Naive thymus-derived CD8-positive, alpha-beta T cell (primary cell): ENCODE measurements around the gene CSMD2. TPM values are rescaled to one million over a fixed set of nuclear protein-coding genes. Genes with fewer than 3 reads are reported as not detected.
A peak's percentile ranks its signal among the peaks of the same experiment; 100 is the strongest.

ENCODE experiments used
- ATAC-seq, 2 donors: fragments of 150-1000 bp; cut with Tn5 transposase in 1 of 2; sonication (Bioruptor Pico), chemical (Tn5 transposase) in 1 of 2; 1 replicate in 1 of 2; 2 replicates in 1 of 2; pipeline ENCODE4 v1.10.0; 2021; ENCODE audit warnings: mild to moderate bottlenecking in 2 of 2, moderate library complexity in 2 of 2
- POLR2A ChIA-PET: fragments of 350-600 bp; sonication (Branson Sonifier 250); formaldehyde crosslinking; loops from one replicate; lab custom pipeline; 2021; ENCODE audit warnings: antibody characterized with exemption; lab: Charles Lee
- DNase-seq, 10 donors: peaks; one replicate each; pipeline versions ENCODE4 v3.0.0 to v3.0.0-alpha.2; 2020 to 2022
- H3K27ac Mint-ChIP-seq, 10 donors: one replicate each; pipeline ENCODE4 v1.8.0; 2020 to 2022; ENCODE audit warnings: mild to moderate bottlenecking in 10 of 10, mixed read lengths in 10 of 10, moderate library complexity in 4 of 10, inconsistent platforms in 1 of 10
- H3K27me3 Mint-ChIP-seq, 5 donors: one replicate each; pipeline ENCODE4 v1.8.0; 2021 to 2022; ENCODE audit warnings: mixed read lengths in 5 of 5
- H3K36me3 Mint-ChIP-seq, 3 donors: one replicate each; pipeline ENCODE4 v1.8.0; 2020 to 2022; ENCODE audit warnings: mixed read lengths in 3 of 3, mild to moderate bottlenecking in 2 of 3, inconsistent platforms in 1 of 3
- H3K4me1 Mint-ChIP-seq, 4 donors: one replicate each; pipeline ENCODE4 v1.8.0; 2021 to 2022; ENCODE audit warnings: mixed read lengths in 4 of 4
- H3K4me3 Mint-ChIP-seq, 10 donors: one replicate each; pipeline ENCODE4 v1.8.0; 2020 to 2022; ENCODE audit warnings: mild to moderate bottlenecking in 10 of 10, mixed read lengths in 10 of 10, moderate library complexity in 6 of 10, inconsistent platforms in 1 of 10
- H3K9me3 Mint-ChIP-seq, 9 donors: one replicate each; pipeline ENCODE4 v1.8.0; 2020 to 2022; ENCODE audit warnings: mixed read lengths in 9 of 9, mild to moderate bottlenecking in 3 of 9, inconsistent platforms in 1 of 9, moderate library complexity in 1 of 9
- polyA plus RNA-seq, 3 donors: library from polyadenylated mRNA; unstranded; fragments of 300-500 nt; fragmentation: Illumina TruSeq; gene quantifications; one replicate each; pipeline ENCODE4 v1.2.3, GENCODE V29; 2021
- total RNA-seq, 8 experiments: library from RNA in 2 of 8; stranded (reverse) in 2 of 8; gene quantifications; one replicate each; pipeline ENCODE4 v1.2.3 and lab custom pipeline; 2021 to 2026

Gene CSMD2
- total and polyA plus RNA-seq, 5 experiments from 2014 or later, result not detected

DNA sequence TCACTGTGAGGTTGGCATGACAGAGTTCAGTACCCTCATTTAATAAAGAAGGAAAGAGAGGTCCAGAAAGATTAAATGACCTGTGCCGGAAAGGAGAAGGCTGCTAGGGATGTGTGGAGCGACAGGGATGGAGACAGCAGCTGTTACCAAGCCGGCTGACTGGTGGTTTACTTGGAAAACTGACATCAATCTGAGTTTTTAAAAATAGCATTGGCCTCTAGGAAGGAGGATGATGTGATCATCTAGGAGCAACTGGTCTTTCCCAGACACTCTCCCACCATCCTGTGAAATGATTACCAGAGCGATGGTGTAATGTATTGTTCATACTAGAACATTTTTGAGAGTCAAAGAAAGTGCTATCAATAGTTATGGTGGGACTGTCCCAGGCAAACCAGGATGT lies 538.2 kb downstream of the CSMD2 start:
- DNase-seq (no peak), ATAC-seq (no peak)
- H3K36me3 Mint-ChIP-seq, result no peaks in the 10 kb centered on the region
- H3K4me3 Mint-ChIP-seq, result no peak overlapping the region
- peaks cover 17 to 65% (median 35%) of the 10 kb centered on the region in 5 donors for H3K27me3 Mint-ChIP-seq
- H3K9me3 Mint-ChIP-seq, result no peaks in the 10 kb centered on the region
- no peak overlapping the region for H3K27ac Mint-ChIP-seq
- no peaks in the 10 kb centered on the region for H3K4me1 Mint-ChIP-seq
- POLR2A ChIA-PET, result no interaction called here

DNA sequence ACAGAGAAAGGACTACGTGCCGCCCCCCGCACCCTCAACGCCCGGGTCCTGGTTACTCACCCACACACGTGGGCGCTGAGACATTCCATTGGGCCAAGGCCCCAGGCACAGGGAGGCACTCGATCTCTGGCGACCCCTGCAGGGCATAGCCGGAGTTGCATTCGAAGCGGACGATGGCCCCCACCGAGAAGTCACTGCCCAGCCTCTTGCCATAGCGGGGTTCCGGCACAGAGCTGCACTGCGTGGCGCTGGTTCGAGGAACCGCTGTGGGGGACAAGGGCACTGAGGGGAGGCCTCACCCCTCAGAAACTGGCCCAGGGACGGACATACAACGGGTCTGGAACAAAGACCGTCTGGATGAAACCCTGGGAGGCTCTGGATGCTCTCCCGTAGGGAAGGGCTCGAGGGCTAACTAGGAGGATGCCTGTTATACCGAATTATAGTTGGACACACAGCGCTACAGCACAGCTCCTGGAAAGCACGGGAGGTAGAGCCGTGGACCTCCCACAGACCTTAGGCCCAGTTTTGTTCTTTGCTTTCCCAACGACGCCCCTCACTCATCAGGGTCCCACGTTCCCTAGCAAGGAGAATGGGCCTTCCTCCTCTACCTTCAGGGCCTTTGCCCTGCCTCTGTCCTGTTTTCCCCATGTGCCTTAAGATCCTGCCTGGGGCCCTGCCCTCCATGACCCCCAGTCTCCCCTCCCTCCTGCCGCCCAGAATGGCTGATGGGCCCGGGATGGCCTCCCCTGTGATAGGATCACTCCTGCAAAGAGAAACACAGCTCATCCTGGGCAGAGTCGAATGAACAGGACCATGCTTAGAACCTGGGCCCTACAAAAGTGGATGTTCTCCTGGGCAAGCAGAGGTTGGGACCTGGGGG lies 539.8 kb downstream of the CSMD2 start:
- no peak overlapping the region for H3K4me3 Mint-ChIP-seq
- POLR2A ChIA-PET, result no interaction called here
- DNase-seq (no peak), ATAC-seq (no peak)
- H3K27ac Mint-ChIP-seq, result no peak overlapping the region
- no peaks in the 10 kb centered on the region for H3K36me3 Mint-ChIP-seq
- no peaks in the 10 kb centered on the region for H3K9me3 Mint-ChIP-seq
- peaks cover 15 to 66% (median 37%) of the 10 kb centered on the region in 5 donors for H3K27me3 Mint-ChIP-seq
- no peaks in the 10 kb centered on the region for H3K4me1 Mint-ChIP-seq

DNA sequence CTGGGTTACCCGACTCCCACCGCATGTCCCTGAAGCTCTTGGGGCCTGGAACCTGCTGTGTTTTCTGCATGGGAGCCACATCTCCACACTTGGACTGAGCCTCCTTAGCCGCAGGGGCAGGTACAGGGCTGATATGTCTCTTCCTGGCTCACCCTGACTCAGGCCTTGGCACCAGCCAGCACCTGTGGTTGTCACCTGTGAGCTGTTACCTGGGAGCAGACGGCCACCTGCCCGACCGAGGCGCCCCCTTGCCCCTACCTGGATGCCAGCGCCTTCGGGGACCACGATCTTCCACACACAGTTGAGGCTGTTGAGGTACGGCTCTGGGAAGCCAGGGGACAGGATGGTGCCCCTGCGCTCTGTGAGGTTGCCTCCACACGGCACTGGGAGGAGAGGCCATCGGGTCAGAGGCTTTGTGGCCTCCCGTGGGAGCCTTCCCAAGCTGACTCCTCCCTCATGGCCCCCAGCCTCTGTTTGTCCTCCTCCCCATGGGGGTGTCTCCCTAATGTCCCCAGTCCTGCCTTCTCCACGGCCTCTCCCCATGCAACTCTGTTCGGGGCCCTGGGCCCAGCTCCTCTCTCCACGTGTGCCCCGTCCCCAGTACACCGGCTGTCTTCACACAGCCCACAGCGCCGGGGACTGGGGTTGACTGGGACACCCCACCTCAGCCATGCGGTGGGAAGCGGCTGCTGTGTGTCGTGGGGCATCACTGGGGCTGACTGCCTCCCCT lies 540.6 kb downstream of the CSMD2 start:
- no peak overlapping the region for H3K27ac Mint-ChIP-seq
- no peaks in the 10 kb centered on the region for H3K4me1 Mint-ChIP-seq
- POLR2A ChIA-PET, result no interaction called here
- ATAC-seq (no peak), DNase-seq (no peak)
- no peak overlapping the region for H3K4me3 Mint-ChIP-seq
- no peaks in the 10 kb centered on the region for H3K9me3 Mint-ChIP-seq
- H3K36me3 Mint-ChIP-seq, result no peaks in the 10 kb centered on the region
- peaks cover 12 to 66% (median 32%) of the 10 kb centered on the region in 5 donors for H3K27me3 Mint-ChIP-seq

DNA sequence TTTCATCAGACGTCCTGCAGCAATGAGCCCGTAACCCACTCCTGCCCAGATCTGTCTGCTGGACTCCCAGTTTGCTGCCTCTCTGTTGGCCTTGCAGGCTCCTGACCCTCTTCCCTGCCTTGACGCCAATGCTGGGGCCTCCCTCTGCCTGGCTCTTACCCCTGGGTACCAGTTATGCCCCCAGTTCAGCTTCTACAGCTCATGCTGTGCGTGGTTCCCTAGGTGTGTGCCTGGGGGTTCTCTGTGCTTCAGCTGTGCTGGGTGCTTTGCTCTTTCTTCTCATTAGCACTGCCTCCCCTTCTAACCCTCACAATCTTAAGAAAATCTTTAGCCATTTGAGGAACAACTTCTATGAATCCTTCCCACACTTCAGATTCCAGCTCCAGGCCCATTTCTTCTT lies 541.2 kb downstream of the CSMD2 start:
- no peaks in the 10 kb centered on the region for H3K4me1 Mint-ChIP-seq

DNA sequence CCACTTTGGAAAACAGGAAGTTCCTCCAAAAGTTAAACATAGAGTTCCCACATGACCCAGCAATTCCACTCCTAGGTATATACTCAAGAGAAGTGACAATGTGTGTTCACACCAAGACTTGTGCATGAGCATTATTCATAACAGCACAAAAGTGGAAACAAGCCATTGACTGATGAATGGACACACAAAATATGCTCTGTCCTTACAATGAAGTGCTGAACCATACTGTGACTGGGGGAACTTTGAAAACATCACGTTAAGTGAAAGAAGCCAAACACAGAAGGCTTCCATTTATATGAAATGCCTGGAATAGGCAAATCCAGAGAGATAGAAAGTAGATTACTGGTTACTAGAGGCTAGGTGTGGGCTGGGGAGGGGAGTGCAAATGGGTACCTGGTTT lies 542.3 kb downstream of the CSMD2 start:
- no peaks in the 10 kb centered on the region for H3K4me1 Mint-ChIP-seq
- no peak for DNase-seq
- ATAC-seq, result no peak
- no peaks in the 10 kb centered on the region for H3K9me3 Mint-ChIP-seq
- POLR2A ChIA-PET, result no interaction called here
- H3K4me3 Mint-ChIP-seq, result no peak overlapping the region
- peaks cover 9 to 66% (median 28%) of the 10 kb centered on the region in 5 donors for H3K27me3 Mint-ChIP-seq
- no peak overlapping the region for H3K27ac Mint-ChIP-seq
- no peaks in the 10 kb centered on the region for H3K36me3 Mint-ChIP-seq

More for the DNA sequence above, 541.2 kb downstream of the CSMD2 start:
- H3K27me3 Mint-ChIP-seq, result peaks cover 10 to 66% (median 31%) of the 10 kb centered on the region in 5 donors
- no peaks in the 10 kb centered on the region for H3K36me3 Mint-ChIP-seq
- DNase-seq (no peak), ATAC-seq (no peak)
- no peak overlapping the region for H3K4me3 Mint-ChIP-seq
- no peak overlapping the region for H3K27ac Mint-ChIP-seq
- POLR2A ChIA-PET, result no interaction called here
- H3K9me3 Mint-ChIP-seq, result no peaks in the 10 kb centered on the region

DNA sequence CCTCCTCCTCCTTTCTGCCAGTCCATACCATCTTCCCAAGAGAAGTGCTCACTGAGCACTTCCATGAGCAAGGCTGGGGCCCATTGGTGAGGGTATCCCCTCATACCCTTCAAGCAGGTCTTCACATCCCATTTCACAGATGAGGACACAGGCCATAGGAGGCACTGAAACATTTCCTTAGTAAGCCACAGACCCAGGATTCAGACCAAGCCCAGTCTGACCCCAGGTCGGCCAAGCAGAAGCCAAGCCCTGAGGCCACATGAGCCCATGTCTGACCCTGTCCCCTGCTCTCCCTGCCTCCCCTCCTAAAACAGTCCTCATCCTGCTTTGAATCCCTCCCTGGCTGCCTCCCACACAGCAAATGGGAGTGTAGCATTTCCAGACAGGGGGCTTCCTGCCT lies 546.4 kb downstream of the CSMD2 start:
- Mint-ChIP-seq H3K4me3 (no peak overlapping the region), H3K27ac (peak overlapping the region in 1 of 10 donors; percentile 23), H3K9me3 (no peaks in the 10 kb centered on the region), H3K36me3 (no peaks in the 10 kb centered on the region), H3K4me1 (no peaks in the 10 kb centered on the region), H3K27me3 (peaks cover 12 to 79% (median 43%) of the 10 kb centered on the region in 5 donors)
- DNase-seq, result no peak
- POLR2A ChIA-PET, result no interaction called here
- ATAC-seq, result no peak

DNA sequence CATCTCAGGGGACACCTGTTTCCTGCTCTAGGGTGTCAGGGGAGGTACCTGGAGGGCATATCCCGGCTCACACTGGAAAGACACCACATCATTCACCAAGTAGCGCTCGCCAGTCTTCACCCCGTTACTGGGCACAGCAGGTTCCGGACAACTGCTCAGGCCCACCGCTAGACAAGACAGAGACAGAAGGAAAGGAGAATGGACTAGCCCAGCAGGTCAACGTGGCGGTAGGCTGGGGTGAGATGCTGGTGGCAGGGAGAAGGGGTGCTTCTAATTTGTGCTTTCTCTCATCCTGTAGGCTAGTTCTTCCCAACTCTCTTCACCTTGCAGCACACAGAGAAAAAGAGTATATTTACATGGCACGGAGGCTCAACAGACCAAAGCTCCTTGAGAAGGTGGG lies 547.6 kb downstream of the CSMD2 start:
- Mint-ChIP-seq H3K9me3 (no peaks in the 10 kb centered on the region), H3K27ac (no peak overlapping the region), H3K4me3 (no peak overlapping the region), H3K4me1 (no peaks in the 10 kb centered on the region), H3K36me3 (no peaks in the 10 kb centered on the region), H3K27me3 (peaks cover 16 to 83% (median 44%) of the 10 kb centered on the region in 5 donors)
- ATAC-seq (no peak), DNase-seq (no peak)
- POLR2A ChIA-PET, result no interaction called here

DNA sequence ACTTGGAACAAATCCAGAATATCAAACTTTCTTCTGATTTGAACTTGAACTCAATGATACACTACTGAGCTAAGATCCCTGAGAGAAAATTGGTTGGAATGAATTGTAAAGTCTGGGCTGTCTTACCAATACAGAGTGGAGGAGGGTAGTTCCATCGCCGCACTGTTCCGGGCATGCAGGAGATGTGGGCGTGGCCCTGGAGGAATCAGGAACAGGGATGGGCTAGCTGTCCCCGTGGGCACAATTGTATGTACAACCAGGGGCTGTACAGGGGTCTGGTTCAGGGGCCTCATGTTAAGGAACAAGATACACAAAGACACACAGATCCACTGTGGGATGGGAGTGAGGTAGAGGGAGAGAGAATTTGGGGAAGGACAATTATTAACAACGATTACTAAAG lies 548.2 kb downstream of the CSMD2 start:
- ATAC-seq (no peak), DNase-seq (no peak)
- H3K27me3 Mint-ChIP-seq, result peaks cover 16 to 83% (median 42%) of the 10 kb centered on the region in 5 donors
- no peaks in the 10 kb centered on the region for H3K9me3 Mint-ChIP-seq
- POLR2A ChIA-PET, result no interaction called here
- H3K4me1 Mint-ChIP-seq, result no peaks in the 10 kb centered on the region
- H3K4me3 Mint-ChIP-seq, result no peak overlapping the region
- no peak overlapping the region for H3K27ac Mint-ChIP-seq
- H3K36me3 Mint-ChIP-seq, result no peaks in the 10 kb centered on the region

DNA sequence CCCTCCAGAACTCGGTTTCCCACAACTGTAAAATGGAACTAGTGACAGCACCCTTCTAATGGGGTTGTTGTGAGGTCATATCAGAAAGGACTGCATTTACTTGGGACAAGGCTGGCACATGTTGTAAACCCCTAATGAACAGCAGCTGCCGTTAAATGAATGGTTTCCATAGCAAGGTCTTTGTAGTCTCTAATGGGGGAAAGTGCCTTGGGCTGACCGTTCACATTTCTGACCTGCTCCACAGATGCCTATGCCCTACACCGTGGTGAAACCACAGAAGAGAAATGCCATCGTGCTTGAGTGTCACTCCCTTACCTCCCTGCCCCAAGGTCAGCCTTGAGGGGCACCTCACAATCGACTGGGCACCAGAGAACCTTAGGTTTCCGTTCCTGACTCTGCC lies 549.5 kb downstream of the CSMD2 start:
- H3K9me3 Mint-ChIP-seq, result no peaks in the 10 kb centered on the region
- peaks cover 16 to 70% (median 38%) of the 10 kb centered on the region in 5 donors for H3K27me3 Mint-ChIP-seq

DNA sequence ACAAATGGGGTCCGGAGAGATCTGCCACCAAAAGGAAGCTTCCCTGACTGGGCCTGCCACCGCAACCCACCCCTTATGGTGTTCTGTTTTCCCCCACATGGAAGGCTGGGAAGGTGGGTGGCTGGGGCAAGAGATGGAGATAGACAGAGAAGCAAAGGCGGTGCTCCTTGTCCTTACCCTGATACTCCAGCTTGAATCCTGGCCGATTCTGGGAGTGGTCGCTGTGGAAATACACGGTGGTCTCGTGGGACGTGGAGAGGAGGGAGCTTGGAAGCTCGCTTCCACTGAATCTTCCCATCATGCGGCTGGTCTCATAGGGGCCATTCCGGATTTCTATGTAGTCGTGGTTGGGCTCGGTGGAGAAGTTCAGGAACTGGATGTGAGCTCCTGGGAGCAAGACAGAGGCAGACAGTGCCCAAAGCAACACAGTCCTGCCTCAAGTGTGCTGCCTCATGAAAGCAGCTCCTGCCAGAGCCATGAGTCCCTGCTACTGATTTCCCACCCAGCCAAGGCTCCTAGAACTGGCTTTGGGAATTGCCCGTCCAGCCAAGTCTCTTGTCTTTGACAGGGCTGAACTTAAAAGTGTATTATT lies 554.1 kb downstream of the CSMD2 start:
- peaks cover 11 to 32% (median 12%) of the 10 kb centered on the region in 5 donors for H3K27me3 Mint-ChIP-seq
- H3K4me1 Mint-ChIP-seq, result no peaks in the 10 kb centered on the region
- no peak overlapping the region for H3K27ac Mint-ChIP-seq
- H3K36me3 Mint-ChIP-seq, result no peaks in the 10 kb centered on the region
- ATAC-seq (no peak), DNase-seq (no peak)
- POLR2A ChIA-PET, result no interaction called here
- H3K9me3 Mint-ChIP-seq, result no peaks in the 10 kb centered on the region
- no peak overlapping the region for H3K4me3 Mint-ChIP-seq

More for the DNA sequence above, 549.5 kb downstream of the CSMD2 start:
- ATAC-seq (no peak), DNase-seq (no peak)
- no peak overlapping the region for H3K27ac Mint-ChIP-seq
- POLR2A ChIA-PET, result no interaction called here
- no peaks in the 10 kb centered on the region for H3K36me3 Mint-ChIP-seq
- no peaks in the 10 kb centered on the region for H3K4me1 Mint-ChIP-seq
- H3K4me3 Mint-ChIP-seq, result no peak overlapping the region

DNA sequence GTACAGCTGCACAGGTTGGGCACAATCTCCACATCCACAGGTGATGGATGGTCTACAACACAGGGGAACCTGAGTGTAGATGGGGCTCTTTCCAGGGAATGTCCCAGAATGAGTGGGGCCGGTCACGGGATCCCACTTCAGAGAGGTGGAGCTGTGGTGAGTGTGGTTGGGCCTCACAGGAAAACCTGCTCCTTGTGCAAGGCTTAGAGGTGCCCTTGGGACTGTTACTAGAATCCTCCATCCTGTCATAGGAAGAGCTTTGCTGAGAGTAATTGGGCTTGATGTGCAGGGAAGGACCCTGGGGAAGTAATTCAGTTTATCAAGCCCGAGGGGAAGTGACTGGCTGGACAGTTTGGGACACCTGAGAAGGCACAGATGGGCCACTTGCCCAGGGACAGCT lies 554.6 kb downstream of the CSMD2 start:
- H3K36me3 Mint-ChIP-seq, result no peaks in the 10 kb centered on the region
- no peaks in the 10 kb centered on the region for H3K9me3 Mint-ChIP-seq
- no peak for ATAC-seq
- peaks cover 7 to 34% (median 12%) of the 10 kb centered on the region in 5 donors for H3K27me3 Mint-ChIP-seq
- POLR2A ChIA-PET, result no interaction called here
- DNase-seq, result no peak
- H3K4me3 Mint-ChIP-seq, result no peak overlapping the region
- no peak overlapping the region for H3K27ac Mint-ChIP-seq
- H3K4me1 Mint-ChIP-seq, result no peaks in the 10 kb centered on the region

DNA sequence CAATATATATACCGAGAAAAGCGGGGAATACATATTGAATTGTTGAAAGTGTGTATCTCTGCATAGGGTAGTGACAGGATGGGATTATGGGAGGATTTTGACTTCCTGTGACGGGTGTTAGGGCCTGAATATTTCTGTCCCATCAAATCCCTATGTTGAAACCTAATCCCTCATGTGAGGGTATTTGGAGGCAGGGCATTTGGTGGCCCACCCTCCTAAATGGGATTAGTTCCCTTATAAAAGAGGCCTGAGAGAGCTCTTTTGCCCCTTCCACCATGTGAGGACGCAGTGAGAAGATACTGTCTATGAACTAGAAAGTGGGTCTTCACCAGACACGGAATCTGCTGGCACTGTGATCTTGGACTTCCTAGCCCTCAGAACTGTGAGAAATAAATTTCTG lies 555.3 kb downstream of the CSMD2 start:
- POLR2A ChIA-PET, result no interaction called here
- H3K4me1 Mint-ChIP-seq, result no peaks in the 10 kb centered on the region
- DNase-seq (no peak), ATAC-seq (no peak)
- no peak overlapping the region for H3K4me3 Mint-ChIP-seq
- H3K27ac Mint-ChIP-seq, result no peak overlapping the region
- peaks cover 7 to 35% (median 12%) of the 10 kb centered on the region in 5 donors for H3K27me3 Mint-ChIP-seq
- no peaks in the 10 kb centered on the region for H3K36me3 Mint-ChIP-seq
- H3K9me3 Mint-ChIP-seq, result no peaks in the 10 kb centered on the region

DNA sequence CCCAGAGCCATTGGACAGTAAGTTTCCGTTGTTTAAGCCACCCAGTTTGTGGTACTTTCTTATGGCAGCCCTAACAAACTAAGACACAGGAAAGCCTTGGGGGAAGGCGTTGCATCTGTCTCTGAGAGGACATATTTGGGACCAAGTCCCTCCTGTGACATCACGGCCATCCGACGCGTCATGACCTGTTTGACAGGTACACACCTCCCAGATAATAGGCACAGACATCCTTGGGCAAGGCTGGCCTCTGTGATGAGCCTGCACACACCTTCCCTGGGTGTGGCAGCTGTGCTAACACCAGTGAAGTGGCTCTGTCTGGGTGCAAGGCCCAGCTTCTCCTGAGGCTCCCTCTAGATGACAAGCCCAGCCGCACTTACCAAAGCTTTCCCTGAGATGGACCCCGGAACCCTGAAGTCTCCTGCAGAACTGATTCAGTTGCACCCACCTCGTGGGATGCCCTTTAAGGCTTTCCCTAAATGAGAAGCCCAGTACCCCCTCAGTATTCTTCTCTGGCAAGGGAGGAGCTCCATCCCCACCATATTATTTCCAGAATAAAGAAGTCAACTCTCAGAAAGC lies 556.1 kb downstream of the CSMD2 start:
- no peaks in the 10 kb centered on the region for H3K4me1 Mint-ChIP-seq
- peaks cover 6 to 29% (median 11%) of the 10 kb centered on the region in 5 donors for H3K27me3 Mint-ChIP-seq
- no peak overlapping the region for H3K4me3 Mint-ChIP-seq
- no peak for DNase-seq
- POLR2A ChIA-PET, result no interaction called here
- no peak overlapping the region for H3K27ac Mint-ChIP-seq
- no peaks in the 10 kb centered on the region for H3K36me3 Mint-ChIP-seq
- no peak for ATAC-seq
- H3K9me3 Mint-ChIP-seq, result no peaks in the 10 kb centered on the region
